Vagina (tissue), 2 donors: ENCODE measurements around the gene PCNX1.

Experiments used
- CTCF ChIP-seq, 3 experiments: fragments of 450-650 bp in 2 of 3; fragments of 200-600 bp in 1 of 3; sonication (generic) in 1 of 3; IDR thresholded peaks; one replicate each; pipeline ENCODE4 v1.5.1; 2017 to 2019; ENCODE audit warnings: antibody characterized with exemption in 3 of 3, mild to moderate bottlenecking in 2 of 3, moderate library complexity in 2 of 3
- POLR2A ChIP-seq, 2 donors: fragments of 450-650 bp; IDR thresholded peaks; one replicate each; pipeline ENCODE4 v1.6.1; 2017; ENCODE audit warnings: antibody characterized with exemption in 2 of 2, mild to moderate bottlenecking in 2 of 2, moderate library complexity in 2 of 2
- POLR2AphosphoS5 ChIP-seq, 2 donors: sonication (generic); formaldehyde crosslinking; IDR thresholded peaks; one replicate each; pipeline ENCODE4 v1.9.0; 2017; ENCODE audit warnings: antibody characterized with exemption in 2 of 2, mild to moderate bottlenecking in 2 of 2, low read depth in 1 of 2; ENCODE audit not compliant: insufficient read depth in 1 of 2

DNA sequence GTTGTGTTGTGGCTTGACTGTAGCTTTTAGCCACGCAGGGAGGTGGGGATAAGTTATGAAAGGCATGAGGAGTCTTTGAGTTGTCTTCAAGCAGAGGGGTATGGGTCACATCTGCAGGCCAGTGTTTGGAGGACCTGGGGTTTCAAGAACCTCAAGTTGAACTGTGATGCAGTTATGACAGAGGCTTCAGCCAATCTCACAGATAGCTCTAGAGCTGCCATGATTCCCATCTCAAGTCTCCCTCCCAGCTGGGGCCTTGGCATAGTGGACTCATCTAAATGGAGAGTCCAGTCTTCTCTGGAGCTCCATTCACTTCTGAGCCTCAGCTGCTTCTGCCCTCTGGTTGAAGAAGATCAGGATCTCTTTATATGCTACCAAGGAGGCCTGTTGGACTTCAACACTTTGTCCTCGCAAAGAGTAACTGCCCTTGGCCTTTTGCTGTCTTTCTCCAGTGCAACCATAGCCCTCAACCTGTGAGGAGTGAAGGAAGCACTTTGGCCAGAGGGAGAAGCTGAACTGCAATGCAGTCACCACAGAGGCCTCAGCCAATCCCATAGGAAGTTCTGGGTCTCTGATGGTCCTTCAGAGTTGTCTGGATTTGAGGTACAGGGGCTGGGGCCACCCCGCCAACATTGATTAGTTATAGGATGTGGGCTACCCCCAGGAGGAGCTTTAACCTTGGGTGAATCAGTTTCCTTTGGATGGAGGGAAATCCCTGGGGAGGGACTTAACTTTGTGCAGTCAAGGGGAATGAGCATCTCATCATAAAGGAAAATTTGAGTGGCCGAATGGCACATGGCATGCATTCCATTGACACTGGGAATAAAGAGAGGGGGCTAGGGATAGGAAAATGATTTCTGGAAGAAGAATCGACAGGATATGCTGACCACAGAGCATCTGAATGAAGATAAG is 230.5 kb downstream of the PCNX1 start:
- TF ChIP-seq CTCF (IDR thresholded peaks at IDR 0.05) (no peak), POLR2A (IDR thresholded peaks at IDR 0.05) (no peak), POLR2AphosphoS5 (IDR thresholded peaks at IDR 0.05; ENCODE audit: insufficient read depth in 1 of 2, low read depth in 1 of 2) (no peak)
